ENCODE measurements around the gene NOX5. TPM values are rescaled to one million over a fixed set of nuclear protein-coding genes. Genes with fewer than 3 reads are reported as not detected.

Gene NOX5
- total RNA-seq, 2 donors from 2014 or later, result 0.18 TPM; not detected in 1

DNA sequence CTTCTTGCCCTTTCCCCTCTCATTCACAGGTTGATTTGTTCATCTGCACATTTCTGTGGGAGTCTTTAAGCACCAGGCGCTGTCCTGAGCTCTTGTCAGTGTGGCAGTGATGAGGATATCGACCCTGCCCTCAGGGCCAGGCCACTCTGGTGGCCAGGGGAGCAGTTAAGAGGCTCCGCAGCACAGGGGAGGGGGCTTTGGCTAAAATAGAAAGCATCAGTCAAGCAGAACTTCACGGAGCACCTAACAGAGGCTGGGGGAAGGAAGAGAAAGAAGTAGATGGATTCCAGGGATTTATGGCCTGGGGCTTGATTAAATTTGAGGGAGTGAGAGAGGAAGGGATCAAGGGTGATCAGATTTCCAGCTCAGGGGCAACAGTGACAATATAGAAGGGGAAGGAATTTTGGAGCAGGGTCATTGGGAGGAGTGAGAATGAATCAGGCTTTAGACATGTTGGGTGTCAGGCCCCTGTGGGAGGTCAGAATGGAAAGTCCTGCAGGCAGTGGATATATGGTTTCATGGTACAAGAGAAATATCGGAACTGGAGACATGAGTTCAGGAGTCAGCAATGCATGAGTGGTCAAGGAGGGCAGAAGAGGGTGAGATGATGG lies 73.0 kb downstream of the NOX5 start:
- intact Hi-C loops (cut with DNase I), result no loop called here
- no peak for DNase-seq
- ATAC-seq, result no peak

DNA sequence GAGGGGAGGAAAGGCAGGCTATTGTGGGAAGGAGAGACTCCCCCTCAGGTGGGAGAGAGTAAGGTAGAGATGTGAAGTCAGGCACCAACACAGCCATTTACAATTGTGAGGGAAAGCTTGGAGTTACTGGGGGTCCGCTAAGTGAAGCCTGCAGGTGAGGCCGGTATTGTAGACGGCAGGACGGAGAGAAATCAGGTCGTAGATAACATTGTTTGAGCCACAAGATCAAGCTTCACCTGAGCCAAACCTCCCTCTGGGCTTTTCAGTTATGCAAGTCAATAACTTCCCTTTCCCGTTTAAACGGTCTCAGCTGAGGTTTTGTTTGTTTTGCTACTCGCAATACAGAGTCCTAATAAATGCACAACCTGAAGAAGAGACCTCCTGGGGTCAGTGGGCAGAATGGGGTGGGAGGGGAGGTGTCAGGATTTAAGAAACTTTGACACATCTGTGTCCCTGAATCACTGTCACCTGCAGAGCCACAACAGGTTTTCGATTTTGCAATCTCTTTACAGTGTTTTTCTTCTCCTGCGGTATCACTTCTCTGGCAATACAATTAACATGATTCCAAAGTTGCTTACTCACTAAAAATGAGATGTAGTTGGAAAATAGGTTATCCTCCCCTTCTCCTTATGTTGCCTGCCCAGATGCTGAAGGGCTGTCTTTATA lies 73.9 kb downstream of the NOX5 start:
- intact Hi-C loops (cut with DNase I), result no loop called here
- ATAC-seq (no peak), DNase-seq (no peak)

- no peak for ATAC-seq
- intact Hi-C loops (cut with DNase I), result no loop called here
These were observed 74.8 kb downstream of the NOX5 start for GRCh38 chr15:69089258-69089657.

GRCh38 chr15:69090197-69090948 lies 75.9 kb downstream of the NOX5 start:
- intact Hi-C loops (cut with DNase I), result no loop called here
- ATAC-seq (peak in 1 of 2 donors; percentile 52), DNase-seq (no peak)

More at GRCh38 chr15:69089258-69089657, 74.8 kb downstream of the NOX5 start:
- no peak for DNase-seq

DNA sequence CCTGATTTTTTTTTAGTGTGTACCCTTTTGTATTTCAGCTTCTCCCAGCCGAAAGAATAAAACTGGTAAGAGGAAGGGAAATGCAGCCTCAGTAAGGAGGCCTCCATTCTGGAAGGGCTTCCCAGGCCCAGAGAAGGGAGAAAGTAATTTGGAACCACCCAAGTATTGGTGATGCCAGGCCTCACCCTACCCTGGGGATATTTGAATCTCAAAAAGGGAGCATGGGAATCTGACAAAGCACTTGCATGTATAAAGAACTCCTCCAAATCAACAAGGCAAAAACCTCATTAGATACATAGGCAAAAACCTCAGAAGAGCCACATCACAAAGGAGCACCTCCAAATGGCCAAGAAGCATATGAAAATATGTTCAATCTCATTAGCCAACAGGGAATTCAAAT lies 77.2 kb downstream of the NOX5 start:
- intact Hi-C loops (cut with DNase I), result no loop called here
- ATAC-seq (no peak), DNase-seq (no peak)

- intact Hi-C loops (cut with DNase I), result no loop called here
- DNase-seq (no peak), ATAC-seq (peak in 1 of 2 donors; percentile 57)
These were observed 77.7 kb downstream of the NOX5 start for GRCh38 chr15:69092159-69092558.

GRCh38 chr15:69093127-69093526 lies 78.6 kb downstream of the NOX5 start:
- ATAC-seq, result peak; percentile 60 to 69
- DNase-seq, result peak; percentile 36
- intact Hi-C loops (cut with DNase I), result no loop called here

DNA sequence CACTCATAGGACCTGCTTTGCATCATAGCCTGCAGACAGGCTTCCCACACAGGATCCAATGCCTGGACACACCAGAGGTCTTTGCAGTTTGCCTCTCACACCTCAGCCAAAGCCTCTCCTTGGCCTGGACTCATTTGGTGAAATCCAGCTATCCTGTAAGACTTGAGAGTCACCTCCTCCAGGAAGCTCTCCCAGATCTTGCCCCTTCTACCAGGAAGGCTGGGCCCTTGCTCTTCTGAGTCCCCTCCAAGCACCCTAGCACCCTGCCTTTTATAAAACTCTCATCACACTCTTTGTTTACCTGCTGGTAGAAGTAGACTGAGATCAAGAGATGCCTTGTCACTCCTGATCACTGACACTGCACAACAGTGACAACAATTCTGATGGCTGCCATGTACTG lies 79.1 kb downstream of the NOX5 start:
- DNase-seq (no peak), ATAC-seq (no peak)
- intact Hi-C loops (cut with DNase I), result no loop called here

DNA sequence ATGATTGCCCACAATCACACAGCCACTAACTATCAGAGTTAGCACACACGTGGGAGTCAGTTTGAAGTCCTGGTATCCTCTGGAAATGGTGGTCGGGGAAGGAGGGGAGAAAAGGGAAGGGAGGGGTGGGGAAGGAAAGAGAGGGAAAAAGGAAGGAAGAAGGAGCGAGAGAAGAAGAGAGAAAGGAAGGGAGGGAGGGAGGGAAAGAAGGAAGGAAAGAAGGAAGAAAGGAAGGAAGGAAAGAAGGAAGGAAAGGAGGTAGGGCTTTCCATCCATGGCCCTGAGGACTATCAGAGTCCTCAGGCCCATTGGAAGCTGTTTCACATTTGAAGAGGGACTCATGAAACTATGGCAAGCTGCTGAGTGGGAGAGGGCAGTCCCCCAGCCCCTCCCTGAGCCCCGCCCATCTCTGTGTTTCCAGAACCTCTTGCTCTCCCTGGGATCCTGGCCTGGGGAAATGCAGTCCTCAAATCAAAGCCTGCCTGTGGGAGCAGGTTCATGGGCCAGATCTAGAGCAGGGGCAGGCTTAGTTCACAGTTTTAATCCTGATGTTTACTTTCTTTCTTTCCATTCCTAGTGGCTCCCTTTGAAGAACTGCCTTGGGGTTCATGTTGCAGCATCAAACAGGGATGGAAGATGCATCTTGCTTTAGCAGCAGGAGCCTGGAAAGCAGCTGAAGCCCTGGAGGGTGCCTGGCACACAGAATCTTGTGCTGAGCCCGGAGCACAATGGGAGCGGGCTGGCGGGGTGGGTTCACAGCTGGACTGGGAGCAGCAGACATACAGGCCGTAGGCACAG lies 79.8 kb downstream of the NOX5 start:
- DNase-seq (no peak), ATAC-seq (no peak)
- intact Hi-C loops (cut with DNase I), result no loop called here

- ATAC-seq (no peak), DNase-seq (no peak)
- intact Hi-C loops (cut with DNase I), result no loop called here
These were observed 80.8 kb downstream of the NOX5 start for GRCh38 chr15:69095274-69095673.

DNA sequence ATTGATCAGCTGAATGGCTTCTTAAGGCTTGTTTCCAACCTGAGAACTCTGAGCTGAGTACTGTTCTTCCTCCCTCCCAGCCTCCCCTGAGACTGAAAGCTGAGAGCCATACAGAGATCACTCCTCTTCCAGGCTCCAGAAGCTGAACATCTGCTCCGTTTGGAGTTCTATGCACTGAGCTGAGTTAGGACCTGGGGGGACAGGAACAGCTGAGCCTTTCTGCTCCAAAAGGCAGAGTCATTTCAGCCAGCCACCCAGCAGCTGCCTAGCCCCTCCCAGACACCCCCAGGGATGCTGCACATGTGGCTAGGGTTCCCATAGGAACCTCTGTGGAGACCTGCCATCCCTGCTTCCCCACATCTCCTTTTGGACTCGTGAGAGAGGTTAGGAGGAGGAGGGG lies 81.7 kb downstream of the NOX5 start:
- peak in 1 of 2 donors; percentile 57 for ATAC-seq

DNA sequence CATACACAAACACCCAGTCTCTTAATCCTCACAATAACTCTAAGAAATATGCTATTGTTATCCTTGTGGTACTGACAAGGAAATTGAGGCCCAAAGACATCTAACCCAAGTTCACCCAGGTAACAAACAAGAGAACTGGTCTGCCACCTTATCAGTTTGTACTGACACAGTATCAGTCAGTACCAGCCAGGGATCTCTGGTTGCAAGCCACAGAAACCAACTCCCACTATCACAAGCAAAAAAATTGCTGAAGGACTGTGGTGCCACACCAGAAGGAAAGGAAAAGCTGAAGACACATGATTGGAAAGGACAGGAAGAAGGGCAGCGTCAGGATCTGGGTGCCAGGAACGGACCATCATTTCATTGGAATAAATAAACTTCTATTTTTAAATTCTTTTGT lies 82.1 kb downstream of the NOX5 start:
- intact Hi-C loops (cut with DNase I), result no loop called here
- no peak for DNase-seq
- no peak for ATAC-seq

More for the DNA sequence above, 81.7 kb downstream of the NOX5 start:
- no peak for DNase-seq
- intact Hi-C loops (cut with DNase I), result no loop called here

DNA sequence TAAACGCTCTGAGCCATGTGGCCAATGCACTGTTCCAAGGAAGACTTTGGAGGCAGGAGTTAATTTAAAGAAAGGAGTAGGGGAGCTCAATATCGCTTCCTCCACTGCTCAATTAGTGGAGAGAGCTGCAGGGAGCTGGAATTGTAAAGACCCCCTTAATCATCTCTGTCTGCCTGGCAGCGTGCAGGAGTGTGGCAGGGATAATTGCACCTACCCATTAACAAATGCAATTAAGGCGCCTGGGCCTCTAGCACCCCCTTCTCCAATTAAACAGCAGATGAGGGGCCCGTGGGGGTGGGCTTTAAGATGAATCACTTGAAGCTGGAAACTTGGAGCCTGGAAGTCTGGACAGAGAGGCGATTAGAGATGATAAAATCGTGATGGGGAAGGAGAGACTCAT lies 84.3 kb downstream of the NOX5 start:
- intact Hi-C loops (cut with DNase I), result no loop called here
- no peak for DNase-seq
- no peak for ATAC-seq

GRCh38 chr15:69099941-69100340 lies 85.4 kb downstream of the NOX5 start:
- no peak for DNase-seq
- intact Hi-C loops (cut with DNase I), result no loop called here

DNA sequence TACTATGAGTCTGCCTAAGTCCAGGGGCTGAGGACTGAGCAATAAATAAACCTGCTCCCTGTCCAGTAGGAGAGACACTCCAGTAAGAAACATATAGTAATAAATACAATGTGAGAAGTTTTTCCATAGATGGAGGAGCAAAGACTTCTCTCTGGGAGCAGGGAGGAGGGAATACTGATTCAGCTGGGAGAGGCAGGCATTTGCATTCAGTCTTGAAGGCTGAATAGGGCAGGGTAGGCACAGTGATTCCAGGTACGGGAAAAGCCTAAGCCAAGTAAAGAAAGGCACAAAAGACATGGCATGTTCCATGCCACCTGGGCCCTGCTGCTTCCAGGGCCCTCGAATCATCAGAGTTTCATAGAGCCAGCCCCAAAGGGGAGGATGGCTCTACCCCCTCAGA lies 86.3 kb downstream of the NOX5 start:
- DNase-seq, result no peak
- ATAC-seq, result no peak
- intact Hi-C loops (cut with DNase I), result no loop called here

More at GRCh38 chr15:69099941-69100340, 85.4 kb downstream of the NOX5 start:
- no peak for ATAC-seq

- DNase-seq, result no peak
These were observed 89.7 kb downstream of the NOX5 start for GRCh38 chr15:69104050-69104750.

DNA sequence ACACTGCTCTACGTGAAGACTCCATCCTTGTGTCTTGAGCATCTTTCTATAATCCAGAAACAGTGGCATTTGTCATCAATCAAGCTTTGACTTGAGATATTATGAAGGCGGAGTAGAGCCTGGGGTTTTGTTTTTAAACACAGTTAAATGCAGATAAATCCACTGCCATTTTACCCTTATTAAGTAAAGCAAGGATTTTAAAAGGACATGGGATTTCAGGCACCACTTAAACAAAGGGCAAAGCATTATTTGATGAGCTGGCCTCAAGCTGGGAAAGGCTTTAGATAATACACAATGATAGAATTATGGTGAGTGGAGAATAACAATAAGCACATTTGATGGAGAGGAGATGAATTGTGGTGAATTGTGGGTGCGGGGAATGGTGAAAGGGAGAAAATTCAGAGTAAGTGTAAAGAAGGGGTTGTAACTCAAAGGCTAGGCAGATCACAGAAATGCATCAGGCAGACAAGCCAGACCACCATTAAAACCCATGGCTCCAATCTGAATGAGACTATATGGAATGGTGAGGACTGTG lies 91.0 kb downstream of the NOX5 start:
- DNase-seq, result no peak
- no peak for ATAC-seq

More at GRCh38 chr15:69104050-69104750, 89.7 kb downstream of the NOX5 start:
- intact Hi-C loops (cut with DNase I), result no loop called here
- ATAC-seq, result no peak

DNA sequence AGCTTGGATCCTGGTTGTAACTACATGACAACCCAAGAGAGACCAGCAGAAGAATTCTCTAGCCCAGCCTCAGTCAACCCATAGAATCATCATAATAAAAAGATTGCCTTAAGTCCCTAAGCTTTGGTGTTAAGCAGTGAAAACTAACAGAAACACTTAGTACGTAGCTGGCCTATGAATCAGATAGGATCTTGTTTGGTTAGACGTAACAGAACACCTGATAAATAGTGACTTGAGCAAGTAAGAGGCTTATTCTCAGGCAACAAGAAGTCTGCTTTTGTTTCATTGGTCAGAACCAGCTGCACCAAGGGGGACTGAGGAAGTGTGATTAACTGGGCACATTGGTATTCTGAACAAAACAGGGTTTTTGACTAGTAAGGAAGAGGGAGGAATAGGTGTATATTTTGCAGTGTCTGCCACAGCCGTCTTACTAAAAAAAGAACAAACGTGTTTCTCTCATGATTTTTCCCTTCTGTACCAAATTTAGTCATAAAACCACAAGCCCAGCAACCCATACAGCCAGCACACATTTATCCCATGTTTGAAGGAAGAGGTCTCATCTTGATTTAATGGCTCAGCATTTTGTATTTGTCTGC lies 92.6 kb downstream of the NOX5 start:
- intact Hi-C loops (cut with DNase I), result no loop called here
- ATAC-seq (no peak), DNase-seq (no peak)

More for the DNA sequence above, 91.0 kb downstream of the NOX5 start:
- intact Hi-C loops (cut with DNase I), result no loop called here

Data from left cardiac atrium (tissue), 4 donors.